ENCODE results near the gene PRR12.

Gene PRR12

DNA sequence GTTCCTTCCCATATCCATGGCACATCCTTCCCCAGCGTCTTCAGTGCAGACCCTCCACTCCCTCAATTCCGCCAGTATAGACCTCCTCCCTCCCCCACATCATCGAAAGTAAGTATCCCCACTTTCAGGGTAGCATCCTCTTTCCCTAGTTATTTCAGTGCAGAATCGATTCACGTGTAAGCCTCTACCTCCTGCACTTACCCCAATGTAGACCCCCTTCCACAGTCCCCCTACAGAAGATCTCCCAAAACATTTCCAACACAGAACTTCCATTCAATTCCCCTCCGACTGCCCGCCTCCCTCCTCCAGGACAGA lies 74.0 kb downstream of the PRR12 start:
- H3K9me3 ChIP-seq (ENCODE audit: low read depth, low read length) = no peaks in the 10 kb centered on the region
- peak overlapping the region; percentile 62; the same call in 1 of the 2 replicates for H3K27ac ChIP-seq
- TF ChIP-seq EZH2 (IDR thresholded peaks at IDR 0.05) (no peak), POLR2AphosphoS5 (IDR thresholded peaks at IDR 0.05; ENCODE audit: borderline replicate concordance, low read depth, low read length) (no peak), FOXP2 (optimal IDR thresholded peaks at IDR 0.05; ENCODE audit: control extremely low read depth, extremely low read length, insufficient read depth) (no peak)
- DNase-seq (ENCODE audit: low read depth, low spot score) = no peak
- H3K36me3 ChIP-seq (ENCODE audit: insufficient read depth, low read length) = peaks cover 36% of the 10 kb centered on the region
- H3K9ac ChIP-seq (ENCODE audit: insufficient read length) = peak overlapping the region; percentile 75
- peak overlapping the region; percentile 95 for H3K4me3 ChIP-seq

DNA sequence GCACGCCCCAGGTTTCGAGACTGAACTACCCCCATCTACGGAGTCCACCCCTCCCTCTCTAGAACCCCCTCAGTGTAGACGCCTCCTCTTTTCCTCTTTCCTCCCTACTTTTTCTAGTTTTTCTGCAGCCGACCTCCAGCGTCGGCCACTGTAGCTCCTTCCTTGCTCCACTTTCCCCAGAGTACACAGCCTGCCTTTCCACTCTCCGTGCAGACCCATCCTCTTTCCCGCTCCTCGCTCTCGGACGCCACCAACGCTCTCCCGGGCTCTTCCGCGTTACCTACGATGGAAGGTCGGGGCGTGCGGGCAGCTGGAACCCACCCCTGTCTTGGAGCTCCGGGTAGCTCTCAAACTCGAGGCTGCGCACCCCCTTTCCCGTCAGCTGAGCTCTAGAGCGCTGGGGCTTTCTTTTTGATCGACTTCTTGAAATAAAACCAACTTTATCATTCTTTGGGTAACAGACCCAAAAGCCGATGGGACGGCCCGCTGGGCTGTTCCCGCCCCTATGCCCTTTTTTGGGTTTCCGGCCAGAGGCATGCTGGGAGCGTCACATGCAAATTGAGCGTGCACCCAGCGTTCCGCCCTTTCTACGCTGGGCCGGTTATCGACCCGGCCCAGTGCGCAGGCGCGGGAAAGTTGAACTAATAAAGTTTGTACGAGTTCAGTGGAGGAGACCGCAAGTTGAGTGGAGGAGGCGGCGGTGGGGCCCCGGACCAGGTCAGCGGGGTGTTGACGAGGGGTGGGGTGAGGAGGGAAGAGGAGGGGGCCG lies 74.6 kb downstream of the PRR12 start, which contains the start of the genes BCL2L12 and IRF3:
Gene BCL2L12, plus strand, starts transcription at position 583 of the 769 bp plus-strand sequence. CDS start 760 bp downstream, outside the sequence.
Gene IRF3, minus strand, starts transcription at position 507 of the 769 bp plus-strand sequence. CDS start 1,019 bp downstream, outside the sequence.
- H3K36me3 ChIP-seq (ENCODE audit: insufficient read depth, low read length) = peaks cover 36% of the 10 kb centered on the region; the same call in 1 of the 2 replicates
- TF ChIP-seq POLR2AphosphoS5 (IDR thresholded peaks at IDR 0.05; ENCODE audit: borderline replicate concordance, low read depth, low read length) (peak; percentile 91), EZH2 (IDR thresholded peaks at IDR 0.05) (no peak), FOXP2 (optimal IDR thresholded peaks at IDR 0.05; ENCODE audit: control extremely low read depth, extremely low read length, insufficient read depth) (peak; percentile 31)

DNA sequence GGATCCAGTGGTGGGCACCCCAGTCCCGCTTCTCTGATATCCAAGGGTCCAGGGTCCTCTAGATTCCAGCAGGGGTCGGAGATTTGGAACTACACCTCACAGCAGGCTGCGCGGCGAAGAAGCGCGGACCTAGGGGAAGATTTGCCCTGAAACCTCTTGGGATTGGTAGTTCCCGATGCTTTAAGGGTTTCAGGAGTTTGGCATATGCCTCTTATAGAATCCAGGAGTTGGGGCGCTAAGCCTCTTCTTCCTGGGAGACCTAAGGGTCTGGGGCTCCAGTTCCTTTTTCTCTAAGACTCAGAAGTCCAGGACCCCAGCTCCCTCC lies 75.1 kb downstream of the PRR12 start:
- Histone ChIP-seq H3K36me3 (ENCODE audit: insufficient read depth, low read length) (peaks cover 34% of the 10 kb centered on the region; the same call in 1 of the 2 replicates), H3K9ac (ENCODE audit: insufficient read length) (peak overlapping the region; percentile 93), H3K9me3 (ENCODE audit: low read depth, low read length) (no peaks in the 10 kb centered on the region), H3K27ac (peak overlapping the region; percentile 57), H3K4me3 (peak overlapping the region; percentile 95)
- no peak for DNase-seq (ENCODE audit: low read depth, low spot score)
- TF ChIP-seq FOXP2 (optimal IDR thresholded peaks at IDR 0.05; ENCODE audit: control extremely low read depth, extremely low read length, insufficient read depth) = no peak
- no peak for TF ChIP-seq POLR2AphosphoS5 (IDR thresholded peaks at IDR 0.05; ENCODE audit: borderline replicate concordance, low read depth, low read length)
- no peak for TF ChIP-seq EZH2 (IDR thresholded peaks at IDR 0.05)

More for the DNA sequence above, 74.6 kb downstream of the PRR12 start, which contains the start of the genes BCL2L12 and IRF3:
- Histone ChIP-seq H3K27ac (peak within 1 kb of the TSS; percentile 62), H3K9ac (ENCODE audit: insufficient read length) (peak within 1 kb of the TSS; percentile 93), H3K4me3 (peak within 1 kb of the TSS; percentile 95), H3K9me3 (ENCODE audit: low read depth, low read length) (no peaks in the 10 kb centered on the region)
- peak; percentile 91 for DNase-seq (ENCODE audit: low read depth, low spot score)

DNA sequence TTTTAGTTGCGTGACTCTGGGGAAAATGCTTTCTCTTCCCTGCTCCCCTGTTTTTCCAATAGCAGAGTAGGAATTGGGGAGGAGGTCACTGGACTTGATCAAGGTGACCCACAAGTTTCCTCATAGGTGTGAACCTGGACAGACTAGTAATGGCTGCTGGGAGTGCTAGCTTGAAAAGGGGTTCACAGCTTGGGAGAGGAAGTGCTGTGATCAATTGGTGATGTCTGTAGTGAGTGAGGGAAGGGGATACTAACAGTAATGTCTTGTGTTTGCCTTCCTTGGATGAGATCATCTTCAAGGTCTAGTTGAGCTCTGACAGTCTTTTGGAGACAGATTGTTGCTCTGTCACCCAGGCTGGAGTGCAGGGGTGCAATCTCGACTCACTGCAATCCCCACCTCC lies 76.5 kb downstream of the PRR12 start:
- no peak for DNase-seq (ENCODE audit: low read depth, low spot score)
- peak overlapping the region; percentile 95 for H3K4me3 ChIP-seq
- H3K9ac ChIP-seq (ENCODE audit: insufficient read length) = peak overlapping the region; percentile 93
- H3K36me3 ChIP-seq (ENCODE audit: insufficient read depth, low read length) = peaks cover 22% of the 10 kb centered on the region; the same call in 1 of the 2 replicates
- TF ChIP-seq FOXP2 (optimal IDR thresholded peaks at IDR 0.05; ENCODE audit: control extremely low read depth, extremely low read length, insufficient read depth) (no peak), EZH2 (IDR thresholded peaks at IDR 0.05) (no peak), POLR2AphosphoS5 (IDR thresholded peaks at IDR 0.05; ENCODE audit: borderline replicate concordance, low read depth, low read length) (no peak)
- H3K9me3 ChIP-seq (ENCODE audit: low read depth, low read length) = no peaks in the 10 kb centered on the region
- H3K27ac ChIP-seq = no peak overlapping the region

DNA sequence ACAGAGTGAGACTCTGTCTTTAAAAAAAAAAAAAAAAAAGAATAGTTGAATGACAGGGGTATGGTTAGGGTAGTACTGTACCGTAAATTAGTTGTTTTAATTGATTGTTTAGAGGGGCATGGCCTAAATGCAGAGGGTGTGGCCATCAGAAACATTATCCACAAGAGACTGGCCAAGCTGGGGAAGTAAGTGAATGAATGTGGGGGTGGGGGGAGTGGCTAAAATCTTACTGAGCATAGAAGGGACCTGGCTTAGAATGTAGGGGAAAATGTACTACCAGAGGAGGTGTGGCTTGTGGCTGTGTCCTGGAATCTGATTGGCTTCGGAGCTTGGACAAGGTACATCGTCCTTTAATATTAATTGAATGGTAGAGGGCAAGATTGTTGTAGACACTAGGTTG lies 78.5 kb downstream of the PRR12 start:
- Histone ChIP-seq H3K4me3 (no peak overlapping the region), H3K27ac (no peak overlapping the region), H3K36me3 (ENCODE audit: insufficient read depth, low read length) (peaks cover 22% of the 10 kb centered on the region; the same call in 1 of the 2 replicates), H3K9me3 (ENCODE audit: low read depth, low read length) (no peaks in the 10 kb centered on the region), H3K9ac (ENCODE audit: insufficient read length) (no peak overlapping the region)
- no peak for TF ChIP-seq EZH2 (IDR thresholded peaks at IDR 0.05)
- no peak for TF ChIP-seq POLR2AphosphoS5 (IDR thresholded peaks at IDR 0.05; ENCODE audit: borderline replicate concordance, low read depth, low read length)
- TF ChIP-seq FOXP2 (optimal IDR thresholded peaks at IDR 0.05; ENCODE audit: control extremely low read depth, extremely low read length, insufficient read depth) = no peak
- DNase-seq (ENCODE audit: low read depth, low spot score) = no peak

DNA sequence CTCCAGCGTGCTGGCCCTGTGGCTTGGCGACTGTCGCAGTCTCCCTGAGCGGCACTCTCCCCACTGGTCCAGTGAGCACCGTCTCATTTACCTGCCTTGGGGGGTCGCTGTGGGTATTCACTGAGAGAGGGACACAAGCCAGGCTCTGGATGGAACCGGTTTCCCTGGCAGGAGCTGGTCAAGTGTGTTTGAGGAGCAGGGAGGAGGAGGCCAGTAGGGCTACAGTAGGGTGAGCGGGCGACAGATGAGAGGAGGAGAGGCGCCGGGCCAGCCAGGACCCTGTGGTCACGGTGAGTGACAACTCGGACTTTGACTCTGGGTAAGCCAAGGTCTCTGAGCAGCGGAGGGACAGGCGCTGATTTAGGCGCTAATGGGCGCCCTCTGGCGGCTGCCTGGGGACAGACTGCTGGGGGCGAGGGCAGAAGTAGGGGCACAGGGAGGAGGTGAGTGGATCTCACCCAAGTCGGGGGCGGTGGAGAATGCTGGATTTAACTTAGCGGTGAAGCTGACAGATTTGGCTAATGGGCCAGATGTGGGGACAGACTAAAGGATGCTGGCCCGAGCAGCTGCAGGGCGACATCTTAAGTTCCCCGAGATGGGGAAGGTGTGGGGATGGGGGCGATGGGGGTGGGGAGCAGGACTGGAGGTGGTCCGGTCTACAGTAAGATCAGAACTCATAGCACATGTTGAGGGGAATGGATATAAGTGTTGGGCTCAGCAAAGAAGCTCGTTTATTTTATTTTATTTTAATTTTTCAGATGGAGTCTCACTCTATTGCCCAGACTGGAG lies 81.3 kb downstream of the PRR12 start:
- H3K9me3 ChIP-seq (ENCODE audit: low read depth, low read length) = no peaks in the 10 kb centered on the region
- H3K4me3 ChIP-seq = no peak overlapping the region
- TF ChIP-seq FOXP2 (optimal IDR thresholded peaks at IDR 0.05; ENCODE audit: control extremely low read depth, extremely low read length, insufficient read depth) (no peak), POLR2AphosphoS5 (IDR thresholded peaks at IDR 0.05; ENCODE audit: borderline replicate concordance, low read depth, low read length) (no peak), EZH2 (IDR thresholded peaks at IDR 0.05) (no peak)
- H3K9ac ChIP-seq (ENCODE audit: insufficient read length) = no peak overlapping the region
- H3K27ac ChIP-seq = peak overlapping the region; percentile 69
- peaks cover 21% of the 10 kb centered on the region; the same call in 1 of the 2 replicates for H3K36me3 ChIP-seq (ENCODE audit: insufficient read depth, low read length)
- no peak for DNase-seq (ENCODE audit: low read depth, low spot score)
